Activated naive CD8-positive, alpha-beta T cell treated with anti-CD3 and anti-CD28 coated beads, Interleukin-2, amount 10 ng/mL, durations not matched to agents 7 days and 5 days (primary cell): Measurements from ENCODE around the gene KRT34. TPM values are rescaled to one million over a fixed set of nuclear protein-coding genes. Genes with fewer than 3 reads are reported as not detected.
"Not testable (repeated sequence)": the region's sequence is repeated elsewhere in the genome, so short reads cannot be mapped to it uniquely, and the experiment has no call there.

Source experiments
- ATAC-seq: fragments of 150-1000 bp; cut with Tn5 transposase; one replicate; pipeline ENCODE4 v1.10.0; 2021; ENCODE audit warnings: low read depth, moderate library complexity
- POLR2A ChIA-PET: fragments of 350-600 bp; sonication (Branson Sonifier 250); formaldehyde crosslinking; loops from one replicate; lab custom pipeline; 2021; ENCODE audit warnings: antibody characterized with exemption; lab: Charles Lee
- DNase-seq: peaks from one replicate; pipeline ENCODE4 v3.0.0; 2021
- H3K27ac Mint-ChIP-seq: one replicate; pipeline ENCODE4 v1.8.0; 2022; ENCODE audit warnings: mild to moderate bottlenecking, mixed read lengths
- H3K27me3 Mint-ChIP-seq: one replicate; pipeline ENCODE4 v1.8.0; 2022; ENCODE audit warnings: mild to moderate bottlenecking, moderate library complexity, mixed read lengths
- H3K36me3 Mint-ChIP-seq: one replicate; pipeline ENCODE4 v1.8.0; 2021; ENCODE audit warnings: mild to moderate bottlenecking, mixed read lengths
- H3K4me1 Mint-ChIP-seq: one replicate; pipeline ENCODE4 v1.8.0; 2021; ENCODE audit warnings: mixed read lengths
- H3K4me3 Mint-ChIP-seq: one replicate; pipeline ENCODE4 v1.8.0; 2022; ENCODE audit warnings: mild to moderate bottlenecking, moderate library complexity, mixed read lengths
- H3K9me3 Mint-ChIP-seq: one replicate; pipeline ENCODE4 v1.8.0; 2021; ENCODE audit warnings: mixed read lengths
- total RNA-seq, 2 experiments: library from RNA; stranded (reverse); gene quantifications; one replicate each; pipeline ENCODE4 v1.2.3, GENCODE V29; 2021

The KRT34 gene
- total RNA-seq, 2 experiments from 2014 or later, result not detected

DNA sequence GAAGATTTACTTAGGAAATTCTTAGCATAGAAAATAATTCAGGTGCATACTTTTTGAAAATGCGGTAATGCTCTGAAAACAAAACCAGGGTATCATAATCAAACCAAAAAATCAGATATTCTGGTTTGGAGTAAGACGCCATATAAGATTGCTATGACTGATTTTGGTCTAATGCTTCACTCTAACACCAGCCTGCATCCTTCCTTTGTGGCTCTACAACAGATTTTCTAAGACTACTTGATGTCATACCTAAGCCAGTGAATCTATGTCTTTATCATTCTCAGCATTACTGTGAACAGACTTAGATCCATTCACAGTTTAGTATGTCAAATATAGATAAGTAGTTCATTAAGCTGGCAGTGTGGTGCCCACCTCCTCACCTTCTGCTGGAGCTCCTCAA lies 13.1 kb downstream of the KRT34 start:
- Mint-ChIP-seq H3K36me3 (no peaks in the 10 kb centered on the region), H3K9me3 (no peaks in the 10 kb centered on the region), H3K4me3 (no peak overlapping the region), H3K4me1 (no peaks in the 10 kb centered on the region), H3K27ac (no peak overlapping the region), H3K27me3 (no peaks in the 10 kb centered on the region)
- POLR2A ChIA-PET, result no interaction called here
- ATAC-seq, result no peak
- no peak for DNase-seq

DNA sequence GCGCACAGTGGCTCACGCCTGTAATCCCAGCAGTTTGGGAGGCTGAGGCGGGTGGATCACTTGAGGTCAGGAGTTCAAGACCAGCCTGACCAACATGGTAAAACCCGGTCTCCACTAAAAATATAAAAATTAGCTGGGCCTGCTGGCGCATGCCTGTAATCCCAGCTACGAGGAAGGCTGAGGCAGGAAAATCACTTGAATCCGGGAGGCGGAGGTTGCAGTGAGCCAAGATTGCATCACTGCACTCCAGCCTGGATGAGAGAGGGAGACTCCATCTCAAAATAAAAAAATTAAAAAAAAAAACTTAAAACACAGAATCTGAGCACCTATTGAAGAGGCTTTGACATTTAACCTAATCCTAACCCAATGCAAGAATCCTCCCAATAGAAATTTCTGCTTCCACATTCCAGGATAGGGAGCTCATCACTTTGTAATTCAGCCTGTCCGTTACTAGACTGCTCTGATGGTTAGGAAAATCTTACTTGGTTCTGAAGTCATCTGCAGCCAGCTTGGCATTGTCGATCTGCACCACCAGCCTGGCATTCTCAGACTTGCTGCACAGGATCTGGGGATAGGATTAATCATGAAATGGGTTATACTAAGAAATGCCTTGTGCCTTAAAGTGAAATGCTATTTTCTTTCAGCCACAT lies 14.6 kb downstream of the KRT34 start:
- Mint-ChIP-seq H3K27me3 (no peaks in the 10 kb centered on the region), H3K4me3 (no peak overlapping the region), H3K27ac (no peak overlapping the region), H3K36me3 (no peaks in the 10 kb centered on the region), H3K4me1 (no peaks in the 10 kb centered on the region), H3K9me3 (no peaks in the 10 kb centered on the region)
- ATAC-seq (no peak), DNase-seq (no peak)
- POLR2A ChIA-PET, result no interaction called here

DNA sequence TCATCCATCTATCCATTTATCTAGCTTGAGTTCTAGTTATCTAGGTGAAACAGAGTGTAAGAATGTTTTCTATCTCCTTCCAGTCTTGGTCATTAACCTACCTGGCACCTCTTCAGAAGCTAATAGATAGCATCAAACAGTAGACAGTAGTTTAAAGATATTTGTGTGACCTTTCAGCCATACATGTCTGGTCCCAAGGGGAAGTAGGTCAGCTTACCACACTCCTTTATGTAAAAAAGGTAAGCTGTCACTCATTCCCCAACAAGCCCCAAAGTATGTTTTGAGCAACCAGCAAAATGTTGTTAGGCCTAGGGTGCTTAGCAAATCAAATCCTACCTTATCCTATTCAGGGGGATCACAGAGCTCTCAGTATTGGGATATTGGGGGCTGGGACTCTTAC lies 16.0 kb downstream of the KRT34 start:
- Mint-ChIP-seq H3K9me3 (no peaks in the 10 kb centered on the region), H3K4me3 (no peak overlapping the region), H3K27ac (no peak overlapping the region), H3K27me3 (peaks cover 2% of the 10 kb centered on the region), H3K4me1 (no peaks in the 10 kb centered on the region), H3K36me3 (no peaks in the 10 kb centered on the region)
- DNase-seq (no peak), ATAC-seq (no peak)
- POLR2A ChIA-PET, result no interaction called here

DNA sequence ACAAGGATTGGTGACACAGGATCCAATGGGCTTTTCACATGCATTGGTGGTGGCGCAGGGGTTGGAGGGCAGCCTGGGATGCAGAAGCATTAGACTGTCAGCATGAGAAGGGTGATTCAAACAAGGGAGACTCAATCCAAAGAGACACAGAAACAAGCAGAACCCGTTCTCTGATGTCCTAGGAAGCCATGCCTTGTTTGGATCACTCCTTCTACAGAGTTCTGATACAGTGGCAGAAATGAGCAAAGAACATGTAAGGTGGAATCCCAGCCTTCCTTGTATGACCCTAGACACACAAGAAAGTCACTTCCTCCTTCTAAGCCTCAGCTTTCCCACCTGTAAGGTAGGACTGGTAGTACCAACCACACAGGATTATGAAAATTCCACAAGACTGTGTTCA lies 18.2 kb downstream of the KRT34 start:
- Mint-ChIP-seq H3K27me3 (peaks cover 2% of the 10 kb centered on the region), H3K36me3 (no peaks in the 10 kb centered on the region), H3K4me3 (no peak overlapping the region), H3K4me1 (no peaks in the 10 kb centered on the region), H3K27ac (no peak overlapping the region), H3K9me3 (no peaks in the 10 kb centered on the region)
- POLR2A ChIA-PET, result no interaction called here
- ATAC-seq, result no peak
- no peak for DNase-seq

DNA sequence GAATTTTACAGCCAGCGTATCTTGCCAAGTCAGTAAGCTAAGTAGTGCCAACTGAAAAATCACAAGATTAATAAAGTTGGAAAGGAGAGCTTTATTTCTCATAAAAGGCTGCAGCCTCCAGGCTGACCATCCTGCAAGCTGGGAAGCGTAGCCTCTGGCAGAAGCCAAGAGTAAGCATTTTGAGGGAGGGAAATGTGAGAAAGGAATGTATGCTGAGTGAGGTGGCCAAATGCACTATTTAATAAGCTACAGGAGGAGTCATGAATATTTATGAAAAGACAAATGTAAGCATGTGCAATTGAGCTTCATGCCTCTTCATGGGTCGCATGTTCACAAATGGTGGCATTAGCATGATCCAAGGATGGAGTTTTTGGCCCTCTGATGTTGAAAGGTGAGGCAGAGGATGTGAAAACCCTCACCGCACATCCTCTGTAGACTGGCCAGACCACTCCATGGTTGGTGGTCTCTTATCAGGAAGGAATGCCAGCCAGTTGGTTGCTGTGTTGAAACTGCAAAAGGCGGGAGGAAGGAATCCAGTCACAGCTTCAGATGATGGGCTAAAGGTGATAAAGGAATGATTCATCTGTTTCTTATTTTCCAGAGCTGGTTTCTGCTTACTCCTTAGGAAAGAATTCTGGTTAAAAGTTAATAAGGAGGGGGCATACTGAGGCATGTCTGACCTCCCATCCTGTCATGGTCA lies 21.7 kb downstream of the KRT34 start:
- Mint-ChIP-seq H3K4me3 (no peak overlapping the region), H3K36me3 (no peaks in the 10 kb centered on the region), H3K4me1 (no peaks in the 10 kb centered on the region), H3K27me3 (peaks cover 2% of the 10 kb centered on the region), H3K27ac (no peak overlapping the region), H3K9me3 (no peaks in the 10 kb centered on the region)
- no peak for ATAC-seq
- no peak for DNase-seq
- POLR2A ChIA-PET, result no interaction called here

DNA sequence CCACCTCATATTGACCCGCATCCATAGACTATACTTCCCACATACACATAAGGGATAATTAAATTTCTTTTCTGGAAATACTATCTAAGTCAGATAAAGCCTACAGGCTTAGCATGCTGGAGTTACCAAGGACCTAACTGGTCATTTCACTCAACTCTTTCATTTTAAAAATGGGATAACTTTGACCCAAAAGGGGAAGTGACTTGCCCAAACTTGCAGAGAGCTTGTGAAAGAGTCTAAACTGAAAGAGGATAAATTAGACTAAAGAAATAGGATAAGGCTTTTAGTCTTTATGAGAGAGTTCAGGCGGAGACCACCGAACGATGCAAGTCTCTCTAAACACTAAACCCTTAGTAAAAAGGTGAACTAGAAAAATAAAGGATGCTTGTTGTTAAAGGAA lies 27.6 kb downstream of the KRT34 start:
- POLR2A ChIA-PET, result no interaction called here
- Mint-ChIP-seq H3K4me1 (no peaks in the 10 kb centered on the region), H3K27ac (no peak overlapping the region), H3K4me3 (no peak overlapping the region), H3K9me3 (no peaks in the 10 kb centered on the region), H3K27me3 (peaks cover 8% of the 10 kb centered on the region), H3K36me3 (no peaks in the 10 kb centered on the region)
- no peak for DNase-seq
- ATAC-seq, result no peak

DNA sequence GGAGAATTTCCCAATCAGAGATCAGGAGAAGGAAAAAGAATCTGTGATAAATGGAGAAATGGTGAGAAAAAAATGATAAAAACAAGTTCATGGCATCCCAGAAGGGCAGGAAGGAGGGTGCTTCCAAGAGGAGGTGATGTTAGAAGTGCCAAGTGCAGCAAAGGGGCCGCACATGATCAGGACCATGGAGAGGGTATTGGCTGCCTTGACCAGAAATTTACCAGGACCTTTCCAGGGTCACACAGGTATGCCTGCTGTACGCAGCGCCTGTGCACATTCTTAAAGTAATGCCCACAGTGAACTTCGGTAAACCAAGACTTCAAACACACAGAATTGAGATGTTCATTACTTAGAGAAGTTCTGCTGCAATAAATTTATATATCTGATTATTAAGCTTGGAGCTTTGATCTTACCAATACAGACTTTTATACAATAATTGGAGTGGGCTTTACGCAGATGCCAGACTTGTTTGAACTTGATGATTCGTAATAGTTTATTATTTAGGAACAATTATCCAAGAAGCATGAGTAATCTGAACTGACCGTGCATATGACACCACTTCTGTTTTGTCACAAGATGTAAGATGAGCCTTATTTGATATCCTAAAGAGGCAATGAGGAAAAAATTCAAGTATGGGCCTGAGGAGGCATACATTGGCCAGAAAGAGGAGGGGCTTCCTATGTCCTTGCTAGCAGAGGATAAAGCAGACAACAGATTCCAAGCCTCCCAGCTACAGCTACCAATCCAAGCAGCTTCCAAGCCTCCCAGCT lies 29.3 kb downstream of the KRT34 start:
- H3K27ac Mint-ChIP-seq, result no peak overlapping the region
- H3K4me1 Mint-ChIP-seq, result no peaks in the 10 kb centered on the region
- H3K36me3 Mint-ChIP-seq, result no peaks in the 10 kb centered on the region
- no peak overlapping the region for H3K4me3 Mint-ChIP-seq
- ATAC-seq, result no peak
- H3K9me3 Mint-ChIP-seq, result no peaks in the 10 kb centered on the region
- peaks cover 8% of the 10 kb centered on the region for H3K27me3 Mint-ChIP-seq
- POLR2A ChIA-PET, result interaction anchor here (1.2 kb wide), 1 partner anchor 336 kb away, joined by 3 read pairs; no protein-coding TSS in a partner anchor
- DNase-seq, result no peak

DNA sequence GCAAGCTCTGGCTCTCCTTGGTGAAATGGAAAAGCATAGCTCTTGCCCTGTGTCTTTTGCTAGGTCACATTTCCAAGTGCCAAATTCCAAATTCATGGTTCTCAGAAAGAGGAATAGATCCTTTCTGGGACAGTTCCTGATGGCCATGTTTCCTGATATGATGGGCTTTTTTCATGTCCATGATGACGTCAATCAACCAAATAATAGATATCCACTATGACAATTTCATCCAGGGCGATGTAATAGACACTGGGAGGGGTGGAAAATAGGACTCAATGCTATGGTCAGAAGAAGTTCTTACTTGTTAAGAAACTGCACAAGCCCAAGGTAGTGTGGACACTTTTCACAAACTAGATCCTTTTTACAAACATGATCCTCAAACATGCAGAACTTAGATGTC lies 30.9 kb downstream of the KRT34 start:
- no peak overlapping the region for H3K4me3 Mint-ChIP-seq
- DNase-seq (no peak), ATAC-seq (no peak)
- no peaks in the 10 kb centered on the region for H3K36me3 Mint-ChIP-seq
- H3K27me3 Mint-ChIP-seq, result peaks cover 8% of the 10 kb centered on the region
- H3K27ac Mint-ChIP-seq, result no peak overlapping the region
- H3K4me1 Mint-ChIP-seq, result no peaks in the 10 kb centered on the region
- no peaks in the 10 kb centered on the region for H3K9me3 Mint-ChIP-seq
- POLR2A ChIA-PET, result no interaction called here

DNA sequence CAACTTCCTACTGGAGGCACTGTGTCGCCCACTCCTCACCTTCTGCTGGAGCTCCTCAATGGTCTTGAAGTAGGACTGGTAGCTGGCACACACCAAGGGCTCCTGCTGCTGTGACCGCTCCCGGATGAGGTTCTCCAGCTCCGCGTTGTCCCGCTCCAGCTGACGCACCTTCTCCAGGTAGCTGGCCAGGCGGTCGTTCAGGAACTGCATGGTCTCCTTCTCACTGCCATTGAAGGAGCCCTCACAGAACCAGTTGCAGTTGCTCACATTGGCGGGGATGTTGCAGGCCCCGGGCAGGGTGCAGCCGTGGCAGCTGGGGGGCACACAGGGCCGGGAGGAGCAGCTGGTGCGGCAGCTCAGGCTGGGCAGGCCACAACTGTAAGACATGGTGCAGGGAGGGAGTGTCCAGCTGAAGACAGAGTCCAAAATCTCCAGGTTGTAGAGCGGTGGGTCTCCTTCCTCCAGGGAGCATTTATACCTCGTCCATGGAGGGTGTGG lies 31.7 kb downstream of the KRT34 start, which contains the start of gene KRT33A:
Gene KRT33A, minus strand, starts transcription at position 448 of the 498 bp plus-strand sequence. Its CDS starts 61 bp downstream, at position 387.
- ATAC-seq, H3K27ac Mint-ChIP-seq, POLR2A ChIA-PET, H3K9me3 Mint-ChIP-seq, H3K4me1 Mint-ChIP-seq, DNase-seq, H3K36me3 Mint-ChIP-seq, H3K27me3 Mint-ChIP-seq, H3K4me3 Mint-ChIP-seq: not testable (repeated sequence)

DNA sequence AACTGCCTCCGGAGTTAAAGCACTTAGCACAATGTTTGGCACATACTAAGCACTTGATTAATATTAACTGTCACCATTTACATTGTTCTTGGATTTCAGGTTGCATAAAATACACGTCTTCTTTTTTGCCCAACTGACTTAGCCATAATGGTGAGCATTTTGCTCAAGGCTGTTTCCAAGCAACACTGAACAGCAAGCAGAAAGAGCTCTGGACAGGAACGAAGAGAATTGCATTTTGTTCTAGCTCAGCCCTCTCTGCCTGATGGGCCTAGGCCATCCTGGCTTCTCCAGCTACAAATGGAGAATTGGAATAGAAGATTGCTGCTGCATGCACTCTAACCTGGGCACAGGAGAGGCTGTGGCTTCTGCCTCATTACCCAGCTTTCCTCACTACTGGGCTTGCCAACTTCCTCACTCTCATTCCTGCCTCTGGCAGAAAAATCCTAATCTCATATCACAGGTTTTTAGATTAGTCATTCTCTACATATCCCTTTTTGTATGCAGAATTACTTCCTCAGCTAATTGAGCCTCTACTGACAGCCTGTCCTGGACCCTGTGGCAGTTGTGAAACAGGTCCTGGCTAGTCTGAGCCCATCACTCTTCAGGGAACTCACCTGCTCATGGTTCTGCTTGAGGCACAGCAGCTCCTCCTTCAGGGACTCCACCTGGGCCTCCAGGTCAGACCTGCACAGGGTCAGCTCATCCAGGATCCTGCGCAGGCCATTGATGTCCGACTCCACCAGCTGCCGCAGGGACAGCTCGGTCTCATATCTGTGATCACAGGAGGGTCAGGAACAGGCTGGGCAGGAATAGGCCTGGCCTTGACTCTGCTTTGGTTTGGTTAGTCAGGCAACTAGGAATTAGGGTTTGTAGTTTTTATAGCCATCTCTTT lies 34.0 kb downstream of the KRT34 start:
- ATAC-seq (no peak), DNase-seq (no peak)
- Mint-ChIP-seq H3K27me3 (peaks cover 2% of the 10 kb centered on the region), H3K27ac (no peak overlapping the region), H3K36me3 (peaks cover 3% of the 10 kb centered on the region), H3K4me3 (no peak overlapping the region), H3K9me3 (peaks cover 2% of the 10 kb centered on the region), H3K4me1 (no peaks in the 10 kb centered on the region)
- POLR2A ChIA-PET, result no interaction called here

DNA sequence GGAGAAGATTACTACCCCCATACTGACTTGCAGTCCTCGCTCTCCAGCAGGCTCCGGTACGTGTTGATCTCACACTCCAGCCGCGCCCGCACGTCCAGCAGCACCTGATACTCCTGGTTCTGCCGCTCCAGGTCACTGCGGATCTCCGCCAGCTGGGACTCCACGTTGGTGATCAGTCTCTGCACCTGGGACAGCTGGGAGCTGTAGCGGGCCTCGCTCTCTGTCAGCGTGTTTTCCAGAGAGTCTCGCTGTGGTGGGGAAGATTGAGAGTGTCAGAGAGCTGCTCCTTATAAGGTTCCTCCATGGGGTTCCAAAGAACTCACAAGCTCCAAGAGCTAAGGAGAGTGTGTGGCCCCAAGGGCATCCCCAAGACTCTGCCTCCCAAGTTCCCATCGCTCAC lies 35.7 kb downstream of the KRT34 start:
- POLR2A ChIA-PET, H3K27ac Mint-ChIP-seq, H3K27me3 Mint-ChIP-seq: not testable (repeated sequence)

DNA sequence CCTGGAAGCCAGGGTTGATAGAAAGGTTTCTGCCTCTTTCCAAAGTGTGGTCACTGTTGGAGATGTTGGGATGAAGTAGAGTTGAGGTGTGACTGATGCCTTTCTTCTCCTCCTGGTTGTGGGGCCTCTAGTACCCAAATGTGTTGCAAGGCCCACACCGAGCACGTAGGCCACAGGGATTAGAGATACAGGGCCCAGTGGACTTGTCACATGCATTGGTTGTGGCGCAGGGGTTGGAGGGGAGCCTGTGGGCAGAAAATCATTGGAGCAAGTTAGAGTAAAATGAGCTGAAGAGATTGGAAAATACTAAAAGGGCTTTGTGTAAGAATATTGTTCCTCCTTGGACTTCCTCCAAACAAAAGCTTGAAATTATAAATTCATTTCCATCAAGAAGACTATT lies 36.1 kb downstream of the KRT34 start:
- Mint-ChIP-seq H3K9me3 (peaks cover 12% of the 10 kb centered on the region), H3K36me3 (peaks cover 12% of the 10 kb centered on the region), H3K27ac (no peak overlapping the region), H3K4me3 (no peak overlapping the region), H3K27me3 (peaks cover 2% of the 10 kb centered on the region), H3K4me1 (peaks cover 9% of the 10 kb centered on the region)
- ATAC-seq, result no peak
- POLR2A ChIA-PET, result no interaction called here
- no peak for DNase-seq

More for the DNA sequence above, 35.7 kb downstream of the KRT34 start:
- DNase-seq, ATAC-seq, H3K4me1 Mint-ChIP-seq, H3K4me3 Mint-ChIP-seq: not testable (repeated sequence)
- peaks cover 12% of the 10 kb centered on the region for H3K9me3 Mint-ChIP-seq
- H3K36me3 Mint-ChIP-seq, result peaks cover 12% of the 10 kb centered on the region

DNA sequence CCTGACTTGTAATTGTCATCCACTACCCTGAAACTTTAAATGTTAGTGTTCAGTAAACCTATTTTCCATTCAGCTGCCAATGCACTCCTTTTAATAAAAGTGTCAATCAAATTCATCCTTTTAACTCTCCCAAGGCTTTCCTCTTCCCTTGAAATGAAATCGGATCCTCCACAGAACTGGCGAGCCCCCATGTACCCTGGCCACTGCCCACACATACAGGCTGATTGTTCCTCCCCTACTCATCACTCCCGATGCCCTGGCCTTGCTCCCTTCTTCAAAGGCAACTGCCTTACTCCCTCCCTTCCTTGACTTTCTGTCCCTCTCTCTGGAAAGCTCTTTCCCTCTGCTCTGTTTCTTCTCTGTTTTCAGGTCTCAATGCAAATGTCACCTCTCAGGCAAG lies 39.1 kb downstream of the KRT34 start:
- Mint-ChIP-seq H3K4me1 (peaks cover 29% of the 10 kb centered on the region), H3K27ac (no peak overlapping the region), H3K36me3 (peaks cover 13% of the 10 kb centered on the region), H3K27me3 (no peaks in the 10 kb centered on the region), H3K9me3 (peaks cover 12% of the 10 kb centered on the region), H3K4me3 (no peak overlapping the region)
- ATAC-seq (no peak), DNase-seq (no peak)
- POLR2A ChIA-PET, result no interaction called here
